ENCODE results near the gene ZNF618. TPM values are rescaled to one million over a fixed set of nuclear protein-coding genes. Genes with fewer than 3 reads are reported as not detected.

Gene ZNF618
- total RNA-seq, 1 experiment from 2014 or later = 1.8 TPM

- no peak for TF ChIP-seq CTCF (IDR thresholded peaks at IDR 0.05)
- no peak for TF ChIP-seq TCF7L2 (IDR thresholded peaks at IDR 0.05; ENCODE audit: low read depth, low read length)
- TF ChIP-seq, protein P1, sequence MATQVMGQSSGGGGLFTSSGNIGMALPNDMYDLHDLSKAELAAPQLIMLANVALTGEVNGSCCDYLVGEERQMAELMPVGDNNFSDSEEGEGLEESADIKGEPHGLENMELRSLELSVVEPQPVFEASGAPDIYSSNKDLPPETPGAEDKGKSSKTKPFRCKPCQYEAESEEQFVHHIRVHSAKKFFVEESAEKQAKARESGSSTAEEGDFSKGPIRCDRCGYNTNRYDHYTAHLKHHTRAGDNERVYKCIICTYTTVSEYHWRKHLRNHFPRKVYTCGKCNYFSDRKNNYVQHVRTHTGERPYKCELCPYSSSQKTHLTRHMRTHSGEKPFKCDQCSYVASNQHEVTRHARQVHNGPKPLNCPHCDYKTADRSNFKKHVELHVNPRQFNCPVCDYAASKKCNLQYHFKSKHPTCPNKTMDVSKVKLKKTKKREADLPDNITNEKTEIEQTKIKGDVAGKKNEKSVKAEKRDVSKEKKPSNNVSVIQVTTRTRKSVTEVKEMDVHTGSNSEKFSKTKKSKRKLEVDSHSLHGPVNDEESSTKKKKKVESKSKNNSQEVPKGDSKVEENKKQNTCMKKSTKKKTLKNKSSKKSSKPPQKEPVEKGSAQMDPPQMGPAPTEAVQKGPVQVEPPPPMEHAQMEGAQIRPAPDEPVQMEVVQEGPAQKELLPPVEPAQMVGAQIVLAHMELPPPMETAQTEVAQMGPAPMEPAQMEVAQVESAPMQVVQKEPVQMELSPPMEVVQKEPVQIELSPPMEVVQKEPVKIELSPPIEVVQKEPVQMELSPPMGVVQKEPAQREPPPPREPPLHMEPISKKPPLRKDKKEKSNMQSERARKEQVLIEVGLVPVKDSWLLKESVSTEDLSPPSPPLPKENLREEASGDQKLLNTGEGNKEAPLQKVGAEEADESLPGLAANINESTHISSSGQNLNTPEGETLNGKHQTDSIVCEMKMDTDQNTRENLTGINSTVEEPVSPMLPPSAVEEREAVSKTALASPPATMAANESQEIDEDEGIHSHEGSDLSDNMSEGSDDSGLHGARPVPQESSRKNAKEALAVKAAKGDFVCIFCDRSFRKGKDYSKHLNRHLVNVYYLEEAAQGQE (IDR thresholded peaks at IDR 0.05; ENCODE audit: insufficient read depth in 1 of 2, low read depth in 2 of 2, low read length in 1 of 2) = no peak
- TF ChIP-seq SIN3A (IDR thresholded peaks at IDR 0.05; ENCODE audit: borderline replicate concordance, insufficient read depth, low read depth, low read length) = no peak
- TF ChIP-seq POLR2AphosphoS5 (IDR thresholded peaks at IDR 0.05; ENCODE audit: low read depth, low read length) = no peak
- no peak overlapping the region for H3K4me3 ChIP-seq (ENCODE audit: low read depth in 2 of 2, low read length in 2 of 2)
- POLR2A ChIA-PET = no interaction called here
- in situ Hi-C loops (cut with HindIII; ENCODE audit: low pct_unique_long_range_greater_than_20kb, low sequenced_read_pairs) (no loop called here), intact Hi-C loops (cut with micrococcal nuclease; ENCODE audit: unreplicated experiment) (no loop called here)
- H3K27ac ChIP-seq (ENCODE audit: low read length) = no peak overlapping the region
- no TSS peak for BruUV-seq (replicated peaks)
- DNase-seq (ENCODE audit: low read depth, low spot score) = no peak
- no peaks in the 10 kb centered on the region for H3K4me1 ChIP-seq (ENCODE audit: control insufficient read depth, insufficient read depth, low read length)
- H3K27me3 ChIP-seq (ENCODE audit: control insufficient read depth, insufficient read depth, low read length) = no peaks in the 10 kb centered on the region
- no peaks in the 10 kb centered on the region for H3K9me3 ChIP-seq (ENCODE audit: control insufficient read depth, insufficient read depth, low read depth, low read length)
- no peak for ATAC-seq
- H3K36me3 ChIP-seq (ENCODE audit: control insufficient read depth, insufficient read depth, low read length) = no peaks in the 10 kb centered on the region
- CTCF ChIA-PET = no interaction called here
Observed at GRCh38 chr9:113934167-113934828, 58.2 kb downstream of the ZNF618 start.

- BruUV-seq (replicated peaks) = no TSS peak
- CTCF ChIA-PET = no interaction called here
- Histone ChIP-seq H3K27ac (ENCODE audit: low read length) (no peak overlapping the region), H3K4me3 (ENCODE audit: low read depth in 2 of 2, low read length in 2 of 2) (no peak overlapping the region), H3K36me3 (ENCODE audit: control insufficient read depth, insufficient read depth, low read length) (no peaks in the 10 kb centered on the region), H3K4me1 (ENCODE audit: control insufficient read depth, insufficient read depth, low read length) (no peaks in the 10 kb centered on the region), H3K27me3 (ENCODE audit: control insufficient read depth, insufficient read depth, low read length) (no peaks in the 10 kb centered on the region), H3K9me3 (ENCODE audit: control insufficient read depth, insufficient read depth, low read depth, low read length) (no peaks in the 10 kb centered on the region)
- in situ Hi-C loops (cut with HindIII; ENCODE audit: low pct_unique_long_range_greater_than_20kb, low sequenced_read_pairs) (no loop called here), intact Hi-C loops (cut with micrococcal nuclease; ENCODE audit: unreplicated experiment) (no loop called here)
- DNase-seq (ENCODE audit: low read depth, low spot score) (no peak), ATAC-seq (no peak)
- POLR2A ChIA-PET = no interaction called here
- no peak for TF ChIP-seq POLR2AphosphoS5 (IDR thresholded peaks at IDR 0.05; ENCODE audit: low read depth, low read length)
- no peak for TF ChIP-seq TCF7L2 (IDR thresholded peaks at IDR 0.05; ENCODE audit: low read depth, low read length)
- no peak for TF ChIP-seq CTCF (IDR thresholded peaks at IDR 0.05)
- TF ChIP-seq, protein P1 (IDR thresholded peaks at IDR 0.05; ENCODE audit: insufficient read depth in 1 of 2, low read depth in 2 of 2, low read length in 1 of 2) = no peak
- TF ChIP-seq SIN3A (IDR thresholded peaks at IDR 0.05; ENCODE audit: borderline replicate concordance, insufficient read depth, low read depth, low read length) = no peak
Observed at GRCh38 chr9:113934829-113935676, 58.9 kb downstream of the ZNF618 start.

Data from Panc1 (cell line).